Mesothelial cell of epicardium (in vitro differentiated cells): ENCODE results near the gene TFB1M. TPM values are rescaled to one million over a fixed set of nuclear protein-coding genes. Genes with fewer than 3 reads are reported as not detected.
"Not testable (repeated sequence)": the region's sequence is repeated elsewhere in the genome, so short reads cannot be mapped to it uniquely, and the experiment has no call there.

ENCODE experiments used
- DNase-seq, 2 experiments: peaks; one replicate each; pipeline ENCODE4 v3.0.0; 2021; ENCODE audit warnings: low spot score in 2 of 2; ENCODE audit not compliant: unreplicated experiment in 2 of 2
- H3K27ac Mint-ChIP-seq: 2 replicates; pipeline ENCODE4 v1.8.0; 2021; ENCODE audit warnings: mixed read lengths
- H3K27me3 Mint-ChIP-seq: 2 replicates; pipeline ENCODE4 v1.8.0; 2021; ENCODE audit warnings: low read depth, mixed read lengths
- H3K36me3 Mint-ChIP-seq: 2 replicates; pipeline ENCODE4 v1.8.0; 2021; ENCODE audit warnings: mixed read lengths
- H3K4me1 Mint-ChIP-seq: 2 replicates; pipeline ENCODE4 v1.8.0; 2021; ENCODE audit warnings: mixed read lengths
- H3K4me3 Mint-ChIP-seq: 2 replicates; pipeline ENCODE4 v1.8.0; 2021; ENCODE audit warnings: mild to moderate bottlenecking, moderate library complexity, mixed read lengths
- H3K9me3 Mint-ChIP-seq: 2 replicates; pipeline ENCODE4 v1.8.0; 2021; ENCODE audit warnings: mixed read lengths
- total RNA-seq: library from RNA; stranded (reverse); gene quantifications from 3 replicates; pipeline ENCODE4 v1.2.1, GENCODE V29; 2021
- TF ChIP-seq, protein P1 (sequence below): fragments of 200-600 bp; sonication (generic); IDR thresholded peaks from one replicate; pipeline ENCODE4 v1.5.0; 2021; ENCODE audit warnings: antibody characterized with exemption; ENCODE audit not compliant: unreplicated experiment

TFB1M gene
- total RNA-seq, 1 donor from 2014 or later: 27.9 TPM

DNA sequence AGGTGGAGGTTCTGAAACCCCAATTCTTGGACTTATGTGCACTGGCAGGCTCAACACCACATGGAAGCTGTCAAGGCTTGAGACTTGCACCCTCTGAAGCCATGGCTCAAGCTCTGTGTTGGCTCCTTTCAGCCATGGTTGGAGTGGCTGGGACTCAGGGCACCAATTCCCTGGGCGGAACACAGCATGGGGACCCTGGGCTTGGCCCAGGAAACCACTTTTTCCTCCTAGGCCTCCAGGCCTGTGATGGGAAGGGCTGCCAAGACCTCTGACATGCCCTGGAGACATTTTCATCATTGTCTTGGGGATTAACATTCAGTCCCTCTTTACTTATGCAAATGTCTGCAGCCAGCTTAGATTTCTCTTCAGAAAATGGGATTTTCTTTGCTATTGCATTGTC is 76.7 kb downstream of the TFB1M start:
- Mint-ChIP-seq H3K4me1 (peaks cover 2% of the 10 kb centered on the region), H3K4me3 (no peak overlapping the region), H3K36me3 (peaks cover 21% of the 10 kb centered on the region), H3K27me3 (no peaks in the 10 kb centered on the region), H3K9me3 (peaks cover 29% of the 10 kb centered on the region), H3K27ac (no peak overlapping the region)
- TF ChIP-seq, protein P1, sequence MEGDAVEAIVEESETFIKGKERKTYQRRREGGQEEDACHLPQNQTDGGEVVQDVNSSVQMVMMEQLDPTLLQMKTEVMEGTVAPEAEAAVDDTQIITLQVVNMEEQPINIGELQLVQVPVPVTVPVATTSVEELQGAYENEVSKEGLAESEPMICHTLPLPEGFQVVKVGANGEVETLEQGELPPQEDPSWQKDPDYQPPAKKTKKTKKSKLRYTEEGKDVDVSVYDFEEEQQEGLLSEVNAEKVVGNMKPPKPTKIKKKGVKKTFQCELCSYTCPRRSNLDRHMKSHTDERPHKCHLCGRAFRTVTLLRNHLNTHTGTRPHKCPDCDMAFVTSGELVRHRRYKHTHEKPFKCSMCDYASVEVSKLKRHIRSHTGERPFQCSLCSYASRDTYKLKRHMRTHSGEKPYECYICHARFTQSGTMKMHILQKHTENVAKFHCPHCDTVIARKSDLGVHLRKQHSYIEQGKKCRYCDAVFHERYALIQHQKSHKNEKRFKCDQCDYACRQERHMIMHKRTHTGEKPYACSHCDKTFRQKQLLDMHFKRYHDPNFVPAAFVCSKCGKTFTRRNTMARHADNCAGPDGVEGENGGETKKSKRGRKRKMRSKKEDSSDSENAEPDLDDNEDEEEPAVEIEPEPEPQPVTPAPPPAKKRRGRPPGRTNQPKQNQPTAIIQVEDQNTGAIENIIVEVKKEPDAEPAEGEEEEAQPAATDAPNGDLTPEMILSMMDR: no peak
- no peak for DNase-seq

DNA sequence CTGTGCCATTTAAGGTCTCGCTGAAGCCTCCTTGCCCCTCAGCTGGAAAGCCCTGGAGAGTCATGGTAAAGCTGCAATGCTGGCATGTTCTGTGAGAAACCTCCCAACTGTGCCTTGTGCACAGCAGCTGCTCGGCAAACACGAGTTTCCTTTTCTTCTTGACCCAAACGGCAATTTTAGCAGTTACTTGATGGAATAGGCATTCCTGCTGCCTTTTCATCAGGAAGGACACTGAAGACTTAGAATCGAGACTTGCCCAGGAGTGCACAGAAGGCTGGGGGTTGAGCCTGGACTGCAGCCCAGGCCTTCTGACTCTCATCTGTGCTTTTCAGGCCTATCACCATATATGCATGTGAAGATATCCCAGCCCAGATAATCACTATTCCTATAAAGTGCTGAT is 79.2 kb downstream of the TFB1M start:
- TF ChIP-seq, protein P1: no peak
- no peak for DNase-seq
- H3K27ac Mint-ChIP-seq: no peak overlapping the region
- H3K27me3 Mint-ChIP-seq: no peaks in the 10 kb centered on the region
- H3K9me3 Mint-ChIP-seq: peaks cover 25% of the 10 kb centered on the region
- peaks cover 4% of the 10 kb centered on the region for H3K4me1 Mint-ChIP-seq
- no peak overlapping the region for H3K4me3 Mint-ChIP-seq
- H3K36me3 Mint-ChIP-seq: peaks cover 15% of the 10 kb centered on the region

DNA sequence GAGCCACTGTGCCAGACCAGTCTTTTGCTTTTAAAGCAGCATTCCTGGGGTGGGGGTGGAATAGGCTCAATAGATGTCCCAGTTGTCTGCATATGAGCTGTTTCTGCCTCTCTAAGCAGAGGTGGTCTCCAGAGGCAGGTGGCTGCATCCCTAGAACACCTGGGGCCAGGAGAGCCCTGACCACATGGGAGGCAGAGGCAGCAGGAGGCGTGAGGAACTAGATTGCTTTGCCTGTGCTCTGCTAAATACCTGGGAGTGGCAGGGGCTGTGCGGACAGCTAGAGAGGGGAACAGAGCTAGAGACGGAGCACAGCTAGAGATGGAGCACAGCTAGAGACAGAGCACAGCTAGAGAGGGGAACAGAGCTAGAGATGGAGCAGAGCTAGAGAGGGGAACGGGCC is 79.6 kb downstream of the TFB1M start:
- Mint-ChIP-seq H3K4me3 (no peak overlapping the region), H3K4me1 (peaks cover 5% of the 10 kb centered on the region), H3K36me3 (peaks cover 12% of the 10 kb centered on the region), H3K27me3 (no peaks in the 10 kb centered on the region), H3K9me3 (peaks cover 25% of the 10 kb centered on the region), H3K27ac (no peak overlapping the region)
- TF ChIP-seq, protein P1: no peak
- DNase-seq: no peak

DNA sequence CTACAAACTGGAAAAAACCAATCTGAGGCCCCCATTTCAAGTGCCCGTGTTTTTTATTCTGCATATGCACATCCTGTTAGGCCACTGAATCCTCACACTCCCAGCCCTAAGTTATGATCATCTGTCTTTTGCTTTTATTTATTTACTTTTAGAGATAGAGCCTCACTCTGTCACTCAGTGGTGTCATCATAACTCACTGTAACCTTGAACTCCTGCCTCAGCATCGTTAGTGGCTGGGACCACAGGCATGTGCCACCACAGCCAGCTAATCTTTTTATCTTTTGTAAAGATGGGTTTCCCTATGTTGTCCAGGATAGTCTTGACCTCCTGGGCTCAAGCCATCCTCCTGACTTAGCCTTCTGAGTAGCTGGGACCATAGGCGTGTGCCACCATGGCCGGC is 80.1 kb downstream of the TFB1M start:
- TF ChIP-seq, protein P1: no peak
- Mint-ChIP-seq H3K36me3 (peaks cover 11% of the 10 kb centered on the region), H3K27ac (no peak overlapping the region), H3K4me1 (peaks cover 5% of the 10 kb centered on the region), H3K4me3 (no peak overlapping the region), H3K27me3 (no peaks in the 10 kb centered on the region), H3K9me3 (peaks cover 27% of the 10 kb centered on the region)
- no peak for DNase-seq

DNA sequence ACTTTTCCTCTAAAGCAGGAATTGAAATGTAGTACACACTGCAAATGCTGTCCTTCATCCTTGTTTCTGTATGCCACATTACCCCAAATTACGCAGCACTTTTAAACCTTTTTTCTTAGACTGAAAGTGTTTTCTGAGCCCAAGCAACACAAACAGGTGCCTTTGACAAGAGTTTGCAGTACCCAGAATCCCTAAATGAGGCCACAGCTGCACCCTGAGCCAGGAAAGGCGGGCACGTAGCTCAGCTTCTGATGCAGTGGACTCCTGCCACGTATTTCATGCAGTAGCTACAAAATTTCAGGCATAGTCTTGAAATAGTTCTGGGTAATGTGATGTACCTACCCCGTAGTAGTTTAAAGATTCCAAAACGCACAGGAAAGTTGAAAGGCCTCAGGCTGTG is 81.4 kb downstream of the TFB1M start:
- TF ChIP-seq, protein P1: no peak
- Mint-ChIP-seq H3K9me3 (peaks cover 14% of the 10 kb centered on the region), H3K27me3 (no peaks in the 10 kb centered on the region), H3K36me3 (peaks cover 4% of the 10 kb centered on the region), H3K27ac (no peak overlapping the region), H3K4me1 (peaks cover 17% of the 10 kb centered on the region), H3K4me3 (no peak overlapping the region)
- DNase-seq: no peak

DNA sequence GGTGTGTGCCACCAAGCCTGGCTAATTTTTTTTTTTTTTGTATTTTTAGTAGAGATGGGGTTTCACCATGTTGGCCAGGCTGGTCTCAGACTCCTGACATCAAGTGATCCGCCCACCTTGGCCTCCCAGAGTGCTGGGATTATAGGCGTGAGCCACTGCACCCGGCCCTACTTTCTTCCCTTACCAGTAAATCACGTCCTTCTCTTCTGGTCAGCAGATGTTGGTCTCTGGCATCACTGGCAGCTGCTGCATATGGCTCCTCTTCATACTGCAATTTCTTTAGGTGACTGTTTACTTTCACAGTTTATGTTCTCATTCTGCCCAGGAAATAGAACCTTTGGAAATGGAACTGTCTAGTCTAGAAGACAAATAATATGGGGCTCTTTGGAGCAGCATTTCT is 83.3 kb downstream of the TFB1M start:
- H3K4me1 Mint-ChIP-seq: peaks cover 17% of the 10 kb centered on the region
- H3K36me3 Mint-ChIP-seq, H3K27me3 Mint-ChIP-seq, H3K27ac Mint-ChIP-seq, H3K4me3 Mint-ChIP-seq, DNase-seq: not testable (repeated sequence)
- H3K9me3 Mint-ChIP-seq: peaks cover 13% of the 10 kb centered on the region
